Measurements from ENCODE around the gene TXNRD2. TPM values are rescaled to one million over a fixed set of nuclear protein-coding genes. Genes with fewer than 3 reads are reported as not detected.

TXNRD2 gene
- total RNA-seq, 1 experiment from 2014 or later: 29.5 TPM

- BruUV-seq (replicated peaks): no TSS peak
- no peak for DNase-seq (ENCODE audit: low read depth, low spot score)
- no peaks in the 10 kb centered on the region for H3K36me3 ChIP-seq (ENCODE audit: control insufficient read depth, insufficient read depth, low read length)
- no peaks in the 10 kb centered on the region for H3K9me3 ChIP-seq (ENCODE audit: control insufficient read depth, insufficient read depth, low read depth, low read length)
- ChIA-PET POLR2A (interaction anchor here (0.8 kb wide), 1 partner anchor 12 kb away, joined by 3 read pairs; no protein-coding TSS in a partner anchor), CTCF (interaction anchor here (0.6 kb wide), 1 partner anchor 37 kb away, joined by 3 read pairs; no protein-coding TSS in a partner anchor)
- no peak for ATAC-seq
- H3K27me3 ChIP-seq (ENCODE audit: control insufficient read depth, insufficient read depth, low read length): no peaks in the 10 kb centered on the region
- H3K4me3 ChIP-seq (ENCODE audit: low read depth in 2 of 2, low read length in 2 of 2): no peak overlapping the region
- peaks cover 12% of the 10 kb centered on the region for H3K4me1 ChIP-seq (ENCODE audit: control insufficient read depth, insufficient read depth, low read length)
- H3K27ac ChIP-seq (ENCODE audit: low read length): no peak overlapping the region
- in situ Hi-C loops (cut with HindIII; ENCODE audit: low pct_unique_long_range_greater_than_20kb, low sequenced_read_pairs): no loop called here
- intact Hi-C loops (cut with micrococcal nuclease; ENCODE audit: unreplicated experiment): no loop called here
- no peak for TF ChIP-seq POLR2AphosphoS5 (IDR thresholded peaks at IDR 0.05; ENCODE audit: low read depth, low read length)
- TF ChIP-seq REST (IDR thresholded peaks at IDR 0.05; ENCODE audit: insufficient read depth in 1 of 2, low read depth in 2 of 2, low read length in 1 of 2): no peak
- TF ChIP-seq SIN3A (IDR thresholded peaks at IDR 0.05; ENCODE audit: borderline replicate concordance, insufficient read depth, low read depth, low read length): no peak
- TF ChIP-seq TCF7L2 (IDR thresholded peaks at IDR 0.05; ENCODE audit: low read depth, low read length): no peak
- TF ChIP-seq CTCF (IDR thresholded peaks at IDR 0.05): no peak
These were observed 37.3 kb downstream of the TXNRD2 start for GRCh38 chr22:19904174-19904856.

- H3K36me3 ChIP-seq (ENCODE audit: control insufficient read depth, insufficient read depth, low read length): no peaks in the 10 kb centered on the region
- H3K4me1 ChIP-seq (ENCODE audit: control insufficient read depth, insufficient read depth, low read length): peaks cover 12% of the 10 kb centered on the region
- ChIA-PET POLR2A (no interaction called here), CTCF (interaction anchor here (0.6 kb wide), 1 partner anchor 36 kb away, joined by 3 read pairs; no protein-coding TSS in a partner anchor)
- in situ Hi-C loops (cut with HindIII; ENCODE audit: low pct_unique_long_range_greater_than_20kb, low sequenced_read_pairs) (no loop called here), intact Hi-C loops (cut with micrococcal nuclease; ENCODE audit: unreplicated experiment) (no loop called here)
- H3K27me3 ChIP-seq (ENCODE audit: control insufficient read depth, insufficient read depth, low read length): no peaks in the 10 kb centered on the region
- DNase-seq (ENCODE audit: low read depth, low spot score) (no peak), ATAC-seq (no peak)
- no peaks in the 10 kb centered on the region for H3K9me3 ChIP-seq (ENCODE audit: control insufficient read depth, insufficient read depth, low read depth, low read length)
- H3K4me3 ChIP-seq (ENCODE audit: low read depth in 2 of 2, low read length in 2 of 2): no peak overlapping the region
- TF ChIP-seq CTCF (IDR thresholded peaks at IDR 0.05) (no peak), POLR2AphosphoS5 (IDR thresholded peaks at IDR 0.05; ENCODE audit: low read depth, low read length) (no peak), SIN3A (IDR thresholded peaks at IDR 0.05; ENCODE audit: borderline replicate concordance, insufficient read depth, low read depth, low read length) (no peak), TCF7L2 (IDR thresholded peaks at IDR 0.05; ENCODE audit: low read depth, low read length) (no peak), REST (IDR thresholded peaks at IDR 0.05; ENCODE audit: insufficient read depth in 1 of 2, low read depth in 2 of 2, low read length in 1 of 2) (no peak)
- BruUV-seq (replicated peaks): no TSS peak
- H3K27ac ChIP-seq (ENCODE audit: low read length): no peak overlapping the region
These were observed 38.1 kb downstream of the TXNRD2 start for GRCh38 chr22:19903513-19903912.

Data from Panc1 (cell line).